Fibroblast of lung (primary cell): Measurements from ENCODE around the gene SPATA12.

Source experiments
- EZH2 ChIP-seq: IDR thresholded peaks from 2 replicates; pipeline ENCODE4 v1.5.1; 2012; ENCODE audit warnings: low read length, control low read depth, mild to moderate bottlenecking; ENCODE audit errors: missing control alignments
- TF ChIP-seq, protein P1 (sequence below), 2 donors: IDR thresholded peaks in 1 of 2; conservative IDR thresholded peaks in 1 of 2; 1 replicate in 1 of 2; 2 replicates in 1 of 2; pipeline ENCODE4 v1.5.1; 2011 to 2012; ENCODE audit warnings: low read length in 2 of 2, control low read depth in 1 of 2, inconsistent platforms in 1 of 2, low read depth in 1 of 2, mild to moderate bottlenecking in 1 of 2

DNA sequence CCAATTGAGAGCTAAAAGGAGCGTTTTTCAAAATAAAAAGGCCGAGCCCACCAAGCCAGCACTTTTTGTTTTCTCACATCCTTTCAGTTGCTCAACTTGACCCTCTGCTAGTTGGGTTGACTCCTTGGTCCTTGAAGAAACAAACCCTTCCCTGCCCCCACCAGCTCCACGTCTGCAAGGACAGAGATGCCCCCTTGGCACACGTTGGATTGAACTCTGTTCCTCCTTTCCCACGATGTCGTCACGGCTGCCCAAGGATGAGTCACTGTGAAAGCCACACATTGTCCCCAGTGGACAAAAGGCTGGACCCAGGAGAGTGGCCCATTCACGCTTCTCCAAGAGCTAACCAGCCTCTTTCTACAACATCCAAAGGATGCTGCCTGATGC, 43.0 kb upstream of the SPATA12 start:
- TF ChIP-seq, protein P1, sequence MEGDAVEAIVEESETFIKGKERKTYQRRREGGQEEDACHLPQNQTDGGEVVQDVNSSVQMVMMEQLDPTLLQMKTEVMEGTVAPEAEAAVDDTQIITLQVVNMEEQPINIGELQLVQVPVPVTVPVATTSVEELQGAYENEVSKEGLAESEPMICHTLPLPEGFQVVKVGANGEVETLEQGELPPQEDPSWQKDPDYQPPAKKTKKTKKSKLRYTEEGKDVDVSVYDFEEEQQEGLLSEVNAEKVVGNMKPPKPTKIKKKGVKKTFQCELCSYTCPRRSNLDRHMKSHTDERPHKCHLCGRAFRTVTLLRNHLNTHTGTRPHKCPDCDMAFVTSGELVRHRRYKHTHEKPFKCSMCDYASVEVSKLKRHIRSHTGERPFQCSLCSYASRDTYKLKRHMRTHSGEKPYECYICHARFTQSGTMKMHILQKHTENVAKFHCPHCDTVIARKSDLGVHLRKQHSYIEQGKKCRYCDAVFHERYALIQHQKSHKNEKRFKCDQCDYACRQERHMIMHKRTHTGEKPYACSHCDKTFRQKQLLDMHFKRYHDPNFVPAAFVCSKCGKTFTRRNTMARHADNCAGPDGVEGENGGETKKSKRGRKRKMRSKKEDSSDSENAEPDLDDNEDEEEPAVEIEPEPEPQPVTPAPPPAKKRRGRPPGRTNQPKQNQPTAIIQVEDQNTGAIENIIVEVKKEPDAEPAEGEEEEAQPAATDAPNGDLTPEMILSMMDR (conservative IDR thresholded peaks at IDR 0.05 in 1 of 2, IDR thresholded peaks at IDR 0.05 in 1 of 2; ENCODE audit: low read depth in 1 of 2, low read length in 2 of 2): no peak
- no peak for TF ChIP-seq EZH2
